ENCODE measurements around the gene ASPSCR1.

- TF ChIP-seq TAF1 (CRISPR knock-in tag; IDR thresholded peaks at IDR 0.05), result no peak
- no peak for TF ChIP-seq KLF12 (CRISPR knock-in tag; IDR thresholded peaks at IDR 0.05; ENCODE audit: borderline replicate concordance)
- no peak for TF ChIP-seq TBP (CRISPR knock-in tag; IDR thresholded peaks at IDR 0.05)
- no peak for TF ChIP-seq HCFC1 (IDR thresholded peaks at IDR 0.05; ENCODE audit: low read depth, low read length)
- TF ChIP-seq REST (IDR thresholded peaks at IDR 0.05; ENCODE audit: borderline replicate concordance in 1 of 2, low read depth in 1 of 2, low read length in 2 of 2), result no peak
- no peak for TF ChIP-seq ZNF512 (CRISPR knock-in tag; IDR thresholded peaks at IDR 0.05)
- TF ChIP-seq MAFK (conservative IDR thresholded peaks at IDR 0.05 in 1 of 2, IDR thresholded peaks at IDR 0.05 in 1 of 2; ENCODE audit: low read length in 2 of 2), result no peak
Observed at GRCh38 chr17:81968396-81968745, 9.1 kb upstream of the ASPSCR1 start.
